CD14-positive monocyte (primary cell): ENCODE measurements around the gene SSR2. TPM values are rescaled to one million over a fixed set of nuclear protein-coding genes. Genes with fewer than 3 reads are reported as not detected.

Source experiments
- DNase-seq, 3 donors: peaks; one replicate each; pipeline ENCODE4 v3.0.0-alpha.2; 2011 to 2022
- H2AFZ ChIP-seq: 2 replicates; pipeline ENCODE4 v1.6.0; 2012; ENCODE audit warnings: mild to moderate bottlenecking, low read depth, low read length, inconsistent platforms; ENCODE audit not compliant: insufficient read depth, poor library complexity, severe bottlenecking
- H3K27ac ChIP-seq, 2 donors: 1 replicate in 1 of 2; 2 replicates in 1 of 2; pipeline ENCODE4 v1.5.1; 2012 to 2013; ENCODE audit warnings: low read length in 2 of 2, control low read depth in 1 of 2, inconsistent platforms in 1 of 2, low read depth in 1 of 2, mild to moderate bottlenecking in 1 of 2
- H3K27me3 ChIP-seq, 2 donors: one replicate each; pipeline versions ENCODE4 v1.6.0 to v1.6.1; 2011 to 2013; ENCODE audit warnings: low read length in 2 of 2; ENCODE audit not compliant: control insufficient read depth in 2 of 2, insufficient read depth in 2 of 2
- H3K36me3 ChIP-seq, 2 donors: replicated peaks in 1 of 2; 1 replicate in 1 of 2; 2 replicates in 1 of 2; pipeline versions ENCODE4 v1.5.1 to v1.6.1; 2012 to 2013; ENCODE audit warnings: low read length in 2 of 2, control low read depth in 1 of 2, inconsistent platforms in 1 of 2, mild to moderate bottlenecking in 1 of 2; ENCODE audit not compliant: insufficient read depth in 2 of 2, control insufficient read depth in 1 of 2
- H3K4me1 ChIP-seq, 2 donors: 1 replicate in 1 of 2; 2 replicates in 1 of 2; pipeline versions ENCODE4 v1.5.1 to v1.6.1; 2012 to 2013; ENCODE audit warnings: low read length in 2 of 2, control low read depth in 1 of 2, inconsistent platforms in 1 of 2, mild to moderate bottlenecking in 1 of 2, moderate library complexity in 1 of 2; ENCODE audit not compliant: insufficient read depth in 2 of 2, control insufficient read depth in 1 of 2
- H3K4me2 ChIP-seq: replicated peaks from 2 replicates; pipeline ENCODE3; 2012; ENCODE audit warnings: low read length, moderate library complexity, mild to moderate bottlenecking; ENCODE audit not compliant: poor library complexity, severe bottlenecking; ENCODE audit errors: extremely low read depth
- H3K4me3 ChIP-seq, 3 experiments: fragments of 200-600 bp in 1 of 3; sonication (generic) in 1 of 3; replicated peaks in 1 of 3; 1 replicate in 2 of 3; 2 replicates in 1 of 3; pipeline ENCODE4 v1.5.1; 2011 to 2013; ENCODE audit warnings: low read length in 3 of 3, mild to moderate bottlenecking in 3 of 3, control low read depth in 2 of 3, low read depth in 2 of 3, inconsistent platforms in 1 of 3, moderate library complexity in 1 of 3
- H3K79me2 ChIP-seq: 2 replicates; pipeline ENCODE4 v1.6.0; 2012; ENCODE audit warnings: mild to moderate bottlenecking, control low read depth, inconsistent platforms, low read length, moderate library complexity; ENCODE audit not compliant: insufficient read depth
- H3K9ac ChIP-seq: 2 replicates; pipeline ENCODE4 v1.6.0; 2017; ENCODE audit warnings: low read length, mild to moderate bottlenecking; ENCODE audit not compliant: insufficient read depth, poor library complexity, severe bottlenecking
- H3K9me3 ChIP-seq, 2 donors: replicated peaks in 1 of 2; 1 replicate in 1 of 2; 2 replicates in 1 of 2; pipeline versions ENCODE4 v1.5.1 to v1.6.1; 2012 to 2013; ENCODE audit warnings: low read length in 2 of 2, control low read depth in 1 of 2; ENCODE audit not compliant: control insufficient read depth in 1 of 2, insufficient read depth in 1 of 2
- H4K20me1 ChIP-seq: 2 replicates; pipeline ENCODE4 v1.6.0; 2012; ENCODE audit warnings: mild to moderate bottlenecking, low read length, control low read depth, moderate library complexity; ENCODE audit not compliant: insufficient read depth
- H3K27ac Mint-ChIP-seq, 7 donors: one replicate each; pipeline ENCODE4 v1.8.0; 2020; ENCODE audit warnings: mild to moderate bottlenecking in 7 of 7, mixed read lengths in 7 of 7, moderate library complexity in 6 of 7, inconsistent platforms in 2 of 7
- H3K27me3 Mint-ChIP-seq, 3 donors: one replicate each; pipeline ENCODE4 v1.8.0; 2021 to 2022; ENCODE audit warnings: low read depth in 3 of 3, mild to moderate bottlenecking in 3 of 3, mixed read lengths in 3 of 3, moderate library complexity in 3 of 3, inconsistent platforms in 1 of 3
- H3K36me3 Mint-ChIP-seq, 2 donors: one replicate each; pipeline ENCODE4 v1.8.0; 2020; ENCODE audit warnings: mixed read lengths in 2 of 2, inconsistent platforms in 1 of 2, mild to moderate bottlenecking in 1 of 2
- H3K4me1 Mint-ChIP-seq: one replicate; pipeline ENCODE4 v1.8.0; 2020; ENCODE audit warnings: mild to moderate bottlenecking, mixed read lengths
- H3K4me3 Mint-ChIP-seq, 2 donors: one replicate each; pipeline ENCODE4 v1.8.0; 2020; ENCODE audit warnings: mild to moderate bottlenecking in 2 of 2, mixed read lengths in 2 of 2, moderate library complexity in 1 of 2
- H3K9me3 Mint-ChIP-seq, 7 donors: one replicate each; pipeline ENCODE4 v1.8.0; 2020 to 2022; ENCODE audit warnings: mixed read lengths in 7 of 7, mild to moderate bottlenecking in 6 of 7, moderate library complexity in 6 of 7, inconsistent platforms in 2 of 7
- CTCF ChIP-seq: fragments of 200-600 bp; IDR thresholded peaks from one replicate; pipeline ENCODE4 v1.8.0; 2022; ENCODE audit warnings: antibody characterized with exemption, mild to moderate bottlenecking
- WGBS: methylation state at CpG from one replicate; pipeline ENCODE4 v1.1.5; 2013; ENCODE audit warnings: missing lambda C conversion rate; ENCODE audit not compliant: insufficient coverage; 5-methylcytosine and 5-hydroxymethylcytosine counted together
- intact Hi-C, 2 donors: fragments of 100-400 bp; cut with micrococcal nuclease; formaldehyde crosslinking; loops; one replicate each; pipeline versions ENCODE4 v1.15.0 to v1.15.1; 2023
- polyA plus RNA-seq, 3 donors: library from polyadenylated mRNA; depleted of rRNA in 1 of 3; unstranded in 2 of 3; stranded (reverse) in 1 of 3; fragments of 300-500 nt in 2 of 3; fragments of >200 nt in 1 of 3; fragmentation: Illumina TruSeq in 2 of 3; gene quantifications; 1 replicate in 2 of 3; 2 replicates in 1 of 3; pipeline ENCODE4 v1.2.3, GENCODE V29; 2012 to 2021

The SSR2 gene
- polyA plus RNA-seq, 3 donors, result 374 to 614 (median 414) TPM

DNA sequence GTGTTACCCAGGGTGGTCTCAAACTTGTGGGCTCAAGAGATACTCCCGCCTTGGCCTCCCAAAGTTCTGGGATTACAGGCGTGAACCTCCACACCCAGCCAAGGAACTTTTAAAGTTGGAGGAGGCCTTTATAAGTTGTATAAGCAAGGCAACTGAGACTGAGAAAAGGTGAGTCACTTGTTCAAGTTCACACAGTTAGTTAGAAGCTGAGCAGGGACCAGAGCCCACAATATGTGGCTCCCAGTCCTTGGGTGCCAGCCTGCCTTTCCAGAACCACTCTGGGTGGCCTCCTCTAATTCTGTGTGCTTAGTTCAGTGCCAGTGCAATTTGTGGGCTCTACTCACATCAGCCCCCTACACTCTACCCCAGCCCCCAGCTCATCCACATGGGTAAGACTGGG is 43.9 kb upstream of the SSR2 start:
- Mint-ChIP-seq H3K36me3 (no peaks in the 10 kb centered on the region), H3K27ac (no peak overlapping the region), H3K9me3 (no peaks in the 10 kb centered on the region), H3K27me3 (peaks cover 3 to 7% (median 4%) of the 10 kb centered on the region in 3 donors), H3K4me1 (peaks cover 4% of the 10 kb centered on the region), H3K4me3 (no peak overlapping the region)
- Histone ChIP-seq H3K27ac (no peak overlapping the region), H3K9ac (no peak overlapping the region), H3K4me2 (no peak overlapping the region), H3K36me3 (no peaks in the 10 kb centered on the region), H2AFZ (no peak overlapping the region), H4K20me1 (no peaks in the 10 kb centered on the region), H3K4me3 (no peak overlapping the region), H3K27me3 (no peaks in the 10 kb centered on the region), H3K9me3 (no peaks in the 10 kb centered on the region), H3K4me1 (no peaks in the 10 kb centered on the region), H3K79me2 (no peaks in the 10 kb centered on the region)
- TF ChIP-seq CTCF, result no peak
- intact Hi-C loops, result loop anchor here (5.0 to 10.0 kb wide), 2 partner anchors 60 to 132 kb away; partner anchors contain the start of gene KHDC4 (in 1 of the 2)
- DNase-seq, result no peak
- WGBS, result no CpG with 5 or more reads among the region's 2 CpGs

GRCh38 chr1:156063997-156064285 is 43.2 kb upstream of the SSR2 start:
- H3K27ac ChIP-seq, result no peak overlapping the region
- peaks cover 4% of the 10 kb centered on the region for H3K4me1 Mint-ChIP-seq
- H3K27me3 ChIP-seq, result no peaks in the 10 kb centered on the region
- H3K27me3 Mint-ChIP-seq, result peaks cover 3 to 7% (median 4%) of the 10 kb centered on the region in 3 donors
- no peak overlapping the region for H3K4me3 ChIP-seq
- no peak overlapping the region for H3K4me2 ChIP-seq
- no peak overlapping the region for H3K27ac Mint-ChIP-seq
- H3K9me3 Mint-ChIP-seq, result no peaks in the 10 kb centered on the region
- no peaks in the 10 kb centered on the region for H3K79me2 ChIP-seq
- H4K20me1 ChIP-seq, result no peaks in the 10 kb centered on the region
- WGBS, result no CpG with 5 or more reads among the region's 2 CpGs
- no peaks in the 10 kb centered on the region for H3K36me3 ChIP-seq
- no peaks in the 10 kb centered on the region for H3K9me3 ChIP-seq
- TF ChIP-seq CTCF, result no peak
- intact Hi-C loops, result loop anchor here in 1 of 2 donors (10.0 kb wide), 1 partner anchor 59 kb away; no protein-coding TSS in a partner anchor
- peaks cover 0 to 3% of the 10 kb centered on the region in 2 donors for H3K36me3 Mint-ChIP-seq
- H3K4me3 Mint-ChIP-seq, result no peak overlapping the region
- no peak overlapping the region for H3K9ac ChIP-seq
- DNase-seq, result no peak
- no peak overlapping the region for H2AFZ ChIP-seq
- no peaks in the 10 kb centered on the region for H3K4me1 ChIP-seq
